ENCODE data around the gene FBLN2.

The FBLN2 gene

DNA sequence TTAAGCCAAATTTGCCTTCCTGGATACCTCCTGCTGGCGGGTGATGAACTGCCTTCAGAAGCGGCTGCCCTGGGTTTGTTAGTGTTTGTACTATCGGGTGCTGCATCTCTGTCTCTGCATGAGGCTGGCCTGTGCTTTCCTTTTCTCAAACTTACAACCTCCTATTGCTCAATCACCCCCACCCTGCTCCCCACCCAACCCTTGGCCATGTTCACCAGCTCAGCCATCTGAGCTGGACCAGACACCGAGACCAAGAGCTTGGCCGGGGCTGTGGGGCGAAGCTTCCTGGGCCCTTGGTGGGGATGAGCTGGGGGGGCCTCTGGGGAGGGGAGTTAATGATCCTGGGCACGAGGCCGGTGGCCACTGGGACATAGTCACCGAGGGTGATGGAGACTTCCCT lies 16.8 kb upstream of the FBLN2 start:
- no peak for DNase-seq (ENCODE audit: low read depth)

DNA sequence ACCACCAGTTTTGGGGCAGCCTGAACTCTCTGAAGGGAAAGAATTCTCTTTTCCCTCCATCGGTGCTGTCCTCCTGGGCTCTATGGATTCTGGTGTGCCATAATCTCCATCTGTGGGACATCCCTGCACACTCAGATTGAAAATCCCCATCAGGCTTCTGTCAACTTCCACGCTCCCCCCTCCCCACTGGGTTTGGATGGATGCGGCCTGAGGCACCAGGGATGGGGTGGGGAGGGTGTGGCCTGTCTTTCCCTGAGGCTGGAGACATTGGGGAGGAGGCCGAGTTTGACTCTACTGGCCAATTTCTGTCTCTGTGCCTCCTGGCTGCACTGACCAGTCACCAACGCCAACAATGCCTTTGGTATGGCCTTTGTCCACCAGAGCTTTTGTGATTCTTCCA lies 16.3 kb upstream of the FBLN2 start:
- DNase-seq (ENCODE audit: low read depth) = no peak

DNA sequence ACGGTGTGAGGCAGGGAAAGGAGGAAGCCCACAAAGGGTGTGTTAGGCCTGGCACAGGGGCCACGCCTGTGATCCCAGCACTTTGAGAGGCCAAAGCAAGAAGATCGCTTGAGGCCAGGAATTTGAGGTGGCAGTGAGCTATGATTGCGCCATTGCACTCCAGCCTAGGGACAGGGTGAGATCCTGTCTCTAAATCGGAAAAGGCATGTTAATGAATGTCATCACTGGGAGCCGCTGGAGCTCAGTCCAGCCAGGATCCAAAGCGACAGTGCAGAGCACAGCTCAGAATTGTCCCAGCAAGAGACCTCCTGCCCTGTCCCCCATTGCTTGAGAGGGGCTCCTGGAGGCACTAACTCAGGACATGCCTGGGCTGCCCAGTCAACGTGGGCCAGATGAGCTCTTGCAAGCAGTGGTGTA lies 15.0 kb upstream of the FBLN2 start:
- DNase-seq (ENCODE audit: low read depth) = no peak

DNA sequence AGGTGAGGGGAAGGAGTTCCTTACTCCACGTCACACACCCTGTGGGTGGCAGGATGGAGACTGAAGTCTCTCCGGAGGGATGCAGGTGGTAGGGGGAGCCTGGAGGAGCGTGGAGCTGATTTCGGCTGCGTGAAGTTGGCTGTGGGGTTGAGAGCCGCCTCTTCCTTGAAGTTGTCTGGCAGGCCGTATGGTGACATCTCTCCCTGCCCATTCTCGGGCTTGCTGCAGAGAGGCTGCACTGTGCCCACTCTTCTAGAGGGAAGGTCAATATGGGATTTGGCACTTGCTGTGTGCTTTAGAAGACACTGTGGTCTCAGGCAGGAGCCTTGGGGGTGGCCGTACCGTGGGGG lies 13.4 kb upstream of the FBLN2 start:
- DNase-seq (ENCODE audit: low read depth) = no peak

DNA sequence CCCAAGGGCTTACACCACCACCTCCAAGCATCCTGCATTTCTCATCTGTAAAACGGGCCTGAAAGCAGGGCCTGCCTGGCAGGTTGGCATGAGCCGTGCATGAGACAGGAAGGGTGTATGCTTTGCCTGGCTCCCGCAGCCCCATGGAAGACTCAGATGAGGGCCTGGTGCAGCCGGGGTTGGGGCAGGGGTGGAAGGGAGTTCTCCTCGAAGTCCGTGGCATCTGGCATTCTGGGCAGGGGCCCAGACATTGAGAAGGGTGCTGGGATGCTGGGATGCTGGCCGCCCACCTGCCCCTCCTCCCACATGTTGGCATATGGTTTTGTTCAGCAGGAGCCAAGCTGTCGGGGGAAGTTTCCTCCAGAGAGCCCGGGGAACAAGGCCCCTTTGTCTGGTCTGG lies 13.0 kb upstream of the FBLN2 start:
- DNase-seq (ENCODE audit: low read depth) = no peak

DNA sequence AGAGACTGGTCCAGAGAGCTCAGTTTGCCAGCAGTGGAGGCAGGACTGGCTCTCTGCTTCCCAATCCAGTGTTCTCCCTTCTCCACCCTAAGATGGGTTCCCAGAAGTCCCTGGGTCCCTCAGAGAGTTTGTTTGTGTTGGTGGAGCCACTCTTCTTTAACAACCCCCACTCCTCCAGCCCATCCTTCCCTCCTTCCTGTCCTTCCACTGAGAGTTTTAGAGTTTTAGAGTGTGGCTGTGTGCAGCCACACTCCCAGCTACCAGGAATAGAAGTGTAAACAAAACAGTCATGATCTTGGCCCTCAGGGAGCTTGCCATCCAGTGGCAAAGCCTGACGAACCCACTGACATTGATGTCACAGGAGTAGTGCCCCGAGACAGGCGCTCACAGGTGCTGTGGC lies 12.5 kb upstream of the FBLN2 start:
- no peak for DNase-seq (ENCODE audit: low read depth)

DNA sequence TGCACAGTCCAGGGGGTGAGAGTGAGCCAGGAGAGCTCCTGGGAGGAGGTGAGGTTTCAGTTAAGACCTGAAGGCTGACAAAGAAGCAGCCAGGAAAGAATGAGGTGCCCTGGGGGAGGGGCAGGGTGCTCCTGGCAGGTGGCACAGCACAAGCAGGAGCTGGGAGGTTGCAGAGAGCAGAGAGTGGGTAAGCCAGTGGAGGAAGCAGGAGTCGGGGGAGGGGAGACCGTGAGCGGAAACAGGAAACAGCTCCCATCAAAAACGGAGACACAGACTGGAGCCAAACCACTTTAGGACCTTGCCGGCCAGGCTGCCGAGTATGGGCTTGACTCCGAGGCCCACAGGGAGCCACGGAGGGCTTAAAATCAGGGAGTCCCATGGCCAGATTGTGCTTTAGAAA lies 12.1 kb upstream of the FBLN2 start:
- no peak for DNase-seq (ENCODE audit: low read depth)

DNA sequence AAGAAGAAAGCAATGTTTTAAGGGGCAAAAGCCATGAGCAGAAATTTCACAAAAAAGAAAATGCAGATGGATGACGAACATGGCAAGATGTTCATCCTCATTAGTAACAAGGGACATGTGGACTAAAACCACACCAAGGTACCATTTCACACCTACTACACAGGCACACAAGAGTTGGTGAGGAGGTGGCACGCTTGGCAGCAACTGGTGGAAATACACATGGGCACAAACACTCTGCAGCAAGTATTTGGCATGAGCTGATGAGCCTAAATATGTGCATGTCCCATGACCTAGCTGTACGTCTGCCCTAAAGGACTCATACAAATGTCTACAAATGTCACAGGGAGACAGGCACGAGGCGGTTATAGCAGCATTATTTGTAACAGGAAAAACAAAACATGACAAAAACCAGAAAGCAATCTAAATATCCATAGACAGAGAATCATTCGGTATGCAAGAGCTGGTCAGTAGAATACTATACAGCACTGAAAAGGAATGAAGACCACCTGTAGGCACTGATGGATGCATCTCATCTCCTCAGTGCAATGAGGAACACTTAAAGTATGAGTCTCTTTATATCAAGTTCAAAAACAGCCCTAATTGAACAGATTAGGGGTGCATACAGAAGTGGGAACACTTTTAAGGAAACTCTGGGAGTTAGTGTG lies 11.5 kb upstream of the FBLN2 start:
- no peak for DNase-seq (ENCODE audit: low read depth)

DNA sequence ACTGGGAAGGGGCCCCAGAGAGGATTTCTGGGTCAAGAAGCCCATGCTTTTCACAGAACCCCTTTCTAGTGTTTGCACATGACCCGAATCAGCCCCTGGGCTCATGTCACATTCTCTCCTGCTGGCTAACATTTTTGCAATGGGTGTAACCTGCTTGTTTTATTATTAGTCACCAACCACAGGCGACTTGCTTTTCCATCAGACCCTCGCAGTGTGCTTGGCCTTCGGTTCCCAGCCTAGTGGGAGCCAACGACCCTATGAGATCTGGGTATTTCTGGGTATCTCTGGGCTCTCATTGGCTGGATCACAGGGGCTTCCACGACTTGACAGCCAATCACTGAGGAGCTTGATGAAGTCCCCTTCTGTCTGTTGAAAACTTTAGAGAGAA lies 11.0 kb upstream of the FBLN2 start:
- DNase-seq (ENCODE audit: low read depth) = peak; percentile 96

DNA sequence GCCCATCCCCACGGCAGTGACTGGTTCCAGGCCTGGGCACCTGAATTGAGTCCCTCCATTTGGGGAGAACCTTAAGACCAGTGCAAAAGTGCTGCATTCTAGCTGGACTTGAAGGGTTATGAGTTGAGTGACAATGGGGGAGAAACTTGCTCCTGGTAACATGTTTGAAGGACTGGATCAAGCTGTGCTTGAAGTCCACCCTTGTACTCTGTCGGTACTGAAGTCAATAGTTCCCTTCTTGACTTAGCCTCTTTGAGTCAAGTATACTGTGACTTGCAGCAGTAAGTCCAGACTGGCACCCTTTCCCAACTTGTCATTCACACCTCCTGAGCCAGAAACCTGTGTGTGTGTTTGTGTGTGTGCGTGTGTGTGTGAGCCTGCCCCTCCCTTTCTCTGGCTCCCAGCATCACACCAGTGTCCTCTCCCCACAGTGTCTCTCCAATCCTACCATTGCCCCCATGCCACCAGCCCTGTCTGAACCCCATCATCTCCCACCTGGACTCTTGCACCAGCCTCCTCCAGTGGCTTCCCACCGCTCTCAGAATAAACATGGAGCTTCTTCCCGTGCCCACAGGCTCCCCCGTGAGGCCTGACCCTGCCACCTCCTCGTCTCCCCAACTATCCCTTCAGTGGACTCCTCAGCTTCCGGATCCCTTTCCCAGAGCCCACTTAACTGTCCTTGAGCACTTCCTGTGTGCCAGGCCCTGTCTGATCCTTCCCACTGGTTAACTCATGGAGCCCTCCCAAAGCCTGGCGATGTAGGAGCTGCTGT lies 10.2 kb upstream of the FBLN2 start:
- no peak for DNase-seq (ENCODE audit: low read depth)

DNA sequence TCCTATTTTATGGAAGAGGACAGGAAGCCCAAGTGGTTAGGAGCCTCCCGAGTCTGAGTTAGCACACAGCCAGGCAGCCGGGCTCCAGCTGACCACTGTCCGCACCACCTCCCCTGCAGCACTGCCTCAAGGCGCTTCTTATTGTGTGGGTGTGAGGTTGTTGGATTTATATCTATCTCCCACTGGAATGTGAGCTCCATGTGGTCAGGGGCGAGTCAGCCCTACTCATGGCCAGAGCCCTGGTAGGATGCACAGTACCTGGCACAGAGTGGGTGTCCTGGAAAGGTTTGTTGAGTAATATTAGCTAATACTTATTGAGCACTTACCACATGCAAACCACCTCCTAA lies 9.7 kb upstream of the FBLN2 start:
- DNase-seq (ENCODE audit: low read depth) = peak; percentile 59

DNA sequence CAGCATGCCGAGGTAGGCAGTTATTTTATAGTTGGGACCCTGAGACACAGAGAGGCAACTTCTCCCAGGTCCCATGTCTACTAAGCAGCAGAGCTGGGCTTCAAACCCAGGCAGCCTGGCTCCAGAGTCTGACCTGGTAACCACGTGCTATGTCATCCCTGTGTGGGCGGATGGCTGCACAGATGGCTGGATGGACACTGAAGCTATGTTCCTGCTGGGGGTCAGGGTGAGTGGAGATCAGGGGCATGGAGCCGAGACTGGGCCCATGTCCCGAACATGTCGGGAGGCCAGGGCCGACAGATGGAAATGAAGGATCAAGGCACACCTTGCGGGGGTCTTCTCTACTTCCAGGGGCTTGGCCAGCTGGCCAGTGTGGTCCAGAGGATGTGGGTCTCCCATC lies 9.3 kb upstream of the FBLN2 start:
- DNase-seq (ENCODE audit: low read depth) = no peak

DNA sequence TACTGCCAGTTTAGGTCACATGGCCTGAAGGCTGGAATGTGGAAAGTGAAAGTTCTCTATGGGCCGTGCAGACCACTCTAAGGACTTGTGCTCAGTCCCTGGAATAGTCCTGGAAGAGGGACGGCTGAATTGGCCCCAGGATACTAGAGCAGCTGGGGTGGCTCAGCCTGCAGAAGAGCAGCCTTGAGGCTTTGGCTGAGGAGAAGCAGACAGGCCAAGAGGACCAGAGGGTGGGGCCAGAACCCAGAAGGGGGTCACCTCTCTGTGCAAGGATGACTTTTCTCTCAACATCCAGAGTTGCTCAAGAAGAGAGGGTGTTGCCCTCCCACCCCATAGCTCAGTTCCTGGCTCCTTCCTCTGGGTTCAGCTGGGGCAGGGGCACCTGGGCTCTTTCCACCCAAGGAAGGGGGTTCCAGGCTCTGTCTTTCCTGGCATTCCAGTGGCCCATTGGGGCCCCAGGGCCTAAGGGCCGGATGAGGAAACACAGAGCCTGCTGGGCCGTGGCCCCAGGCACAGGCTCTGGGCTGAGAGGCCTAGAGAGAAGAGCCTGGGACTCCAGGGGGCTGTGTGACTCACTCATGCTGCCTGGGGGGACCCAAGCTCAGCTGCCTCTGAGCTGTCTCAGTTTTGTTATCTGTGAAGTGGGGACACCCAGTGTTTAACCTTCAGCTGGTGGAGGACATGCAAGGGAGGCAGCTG lies 8.5 kb upstream of the FBLN2 start:
- DNase-seq (ENCODE audit: low read depth) = no peak

DNA sequence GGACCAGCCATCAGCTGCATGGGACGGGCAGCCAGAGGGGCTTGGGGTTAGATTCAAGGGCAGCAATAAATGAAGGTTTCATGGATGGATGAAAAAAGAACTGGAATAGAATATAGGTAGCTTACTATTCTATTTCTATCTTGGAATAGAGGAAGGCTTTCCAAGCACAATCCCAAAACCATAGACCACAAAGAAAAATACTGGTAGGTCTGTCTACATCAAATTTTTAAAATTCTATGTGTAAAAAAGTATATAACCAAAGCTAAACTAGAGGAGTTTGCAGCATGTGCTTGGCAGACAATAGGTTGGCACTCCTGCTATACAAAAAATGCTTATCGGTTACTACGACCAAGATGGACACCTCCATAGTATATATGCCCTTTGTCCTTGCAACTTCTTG lies 7.2 kb upstream of the FBLN2 start:
- no peak for DNase-seq (ENCODE audit: low read depth)

DNA sequence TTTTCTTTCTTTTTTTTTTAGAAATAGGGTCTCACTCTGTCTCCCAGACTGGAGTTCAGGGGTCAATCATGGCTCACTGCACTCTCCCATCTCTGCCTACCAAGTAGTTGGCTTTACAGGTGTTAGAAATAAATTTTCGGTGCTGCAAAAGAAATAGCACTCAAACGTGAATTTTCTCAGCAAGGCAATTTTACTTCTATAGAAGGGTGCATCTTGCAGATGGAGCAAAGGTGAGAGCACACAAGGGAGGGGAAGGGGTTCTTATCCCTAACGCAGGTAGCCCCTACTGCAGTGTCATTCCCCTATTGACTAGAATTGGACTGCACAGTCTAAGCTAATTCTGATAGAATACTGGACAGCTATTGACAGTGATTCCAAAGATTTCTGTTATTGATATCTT lies 6.8 kb upstream of the FBLN2 start:
- DNase-seq (ENCODE audit: low read depth) = no peak

DNA sequence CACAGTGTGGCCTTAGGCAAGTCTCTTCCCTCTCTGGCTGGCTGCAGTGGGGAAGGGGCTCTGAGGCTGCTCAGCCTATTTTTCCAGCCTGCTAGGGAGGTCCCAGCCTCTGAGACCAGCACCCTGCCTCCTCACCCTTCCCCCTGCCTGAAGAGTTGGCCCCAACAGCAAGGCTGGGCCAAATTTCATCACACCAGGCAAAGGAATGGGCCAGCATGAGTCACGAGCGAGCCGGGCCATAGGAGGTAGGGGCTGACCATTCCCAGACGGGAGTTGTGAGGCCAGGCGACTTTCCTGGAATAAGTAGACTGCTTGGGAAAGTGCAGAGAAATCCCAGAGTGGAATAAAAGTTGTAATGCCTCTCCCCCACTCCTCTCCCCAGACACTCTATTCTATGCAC lies 5.7 kb upstream of the FBLN2 start:
- DNase-seq (ENCODE audit: low read depth) = peak; percentile 96

DNA sequence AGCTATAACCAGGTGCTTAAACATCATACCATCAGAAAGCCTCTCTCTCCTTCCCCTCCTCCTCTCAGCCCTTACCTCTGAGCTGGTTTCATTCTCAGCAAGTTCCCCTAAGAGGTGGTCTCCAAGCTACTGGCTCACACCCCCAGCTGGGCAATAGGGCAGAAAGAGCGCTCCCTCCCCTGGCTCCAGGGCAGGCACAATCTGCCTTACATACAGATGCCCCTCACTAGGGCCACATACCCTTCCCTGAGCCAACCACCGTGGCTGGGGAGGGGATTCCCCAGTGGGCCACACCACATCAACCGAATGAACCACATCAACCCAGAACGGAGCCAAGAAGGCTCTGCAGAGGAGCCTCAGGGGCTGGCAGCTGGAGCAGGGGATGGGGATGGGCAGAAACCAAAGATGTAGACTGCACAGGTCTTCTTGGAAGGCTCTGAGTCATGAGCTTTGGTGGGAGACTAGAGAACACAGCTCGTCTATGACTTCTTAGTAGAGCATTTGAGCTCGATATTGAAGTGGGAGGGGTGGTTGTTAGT lies 4.6 kb upstream of the FBLN2 start:
- peak; percentile 81 for DNase-seq (ENCODE audit: low read depth)

DNA sequence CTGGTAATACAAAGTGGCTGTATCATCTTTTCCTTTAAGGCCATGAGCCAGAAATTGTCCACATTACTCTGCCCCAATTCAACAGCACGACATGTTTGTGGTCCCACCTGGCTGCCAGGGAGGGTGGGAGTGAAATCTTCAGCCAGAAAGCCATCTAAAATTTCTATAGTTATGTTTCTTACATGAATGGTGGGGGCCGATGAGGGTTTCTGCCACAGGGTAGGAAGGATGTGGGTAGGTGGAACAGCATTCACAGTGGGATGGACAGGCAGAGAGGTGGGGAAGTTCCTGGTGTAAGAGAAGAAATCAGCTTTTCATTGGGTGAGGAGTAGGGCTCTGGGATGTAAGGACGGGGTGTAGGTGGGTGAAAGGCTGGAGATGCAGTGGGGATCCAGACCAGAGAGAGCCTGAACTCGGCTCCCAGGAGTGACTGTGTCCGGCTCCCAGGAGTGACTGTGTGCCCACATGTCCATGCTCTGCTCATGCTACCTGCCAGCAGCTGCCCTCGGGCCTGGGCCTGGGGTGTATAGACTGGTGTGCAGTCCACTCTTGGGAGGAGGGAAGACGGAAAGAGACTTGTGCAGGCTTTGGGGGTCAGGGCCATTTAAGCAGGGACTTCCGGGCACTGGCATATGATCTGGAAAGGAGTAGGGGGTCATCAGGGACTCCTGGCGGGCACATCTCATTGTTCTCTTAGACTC lies 3.8 kb upstream of the FBLN2 start:
- DNase-seq (ENCODE audit: low read depth) = no peak

DNA sequence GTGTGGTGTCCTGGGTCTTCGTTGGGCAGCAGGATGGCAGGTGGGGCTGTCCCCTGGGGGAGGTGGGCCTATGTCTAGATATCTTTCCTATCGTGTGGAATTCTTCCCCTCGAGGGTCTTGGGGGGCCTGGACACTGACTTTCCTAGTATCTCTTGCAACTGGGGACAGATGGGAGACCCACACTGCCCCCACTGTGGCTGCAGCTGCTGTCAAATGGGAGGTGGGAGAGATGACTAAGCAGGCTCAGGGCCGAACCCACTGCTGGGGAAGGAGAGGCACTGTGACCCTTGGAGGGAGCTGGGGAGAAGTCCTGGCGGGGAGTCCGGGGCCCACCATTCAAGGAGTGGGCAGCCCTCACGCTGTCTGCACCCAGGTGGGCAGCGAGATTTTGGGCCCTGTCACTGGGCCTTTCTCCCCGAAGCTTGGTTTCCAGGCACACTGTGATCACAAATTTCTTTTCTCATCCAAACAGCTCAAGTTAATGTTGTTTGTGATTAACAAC lies 2.9 kb upstream of the FBLN2 start:
- no peak for DNase-seq (ENCODE audit: low read depth)

DNA sequence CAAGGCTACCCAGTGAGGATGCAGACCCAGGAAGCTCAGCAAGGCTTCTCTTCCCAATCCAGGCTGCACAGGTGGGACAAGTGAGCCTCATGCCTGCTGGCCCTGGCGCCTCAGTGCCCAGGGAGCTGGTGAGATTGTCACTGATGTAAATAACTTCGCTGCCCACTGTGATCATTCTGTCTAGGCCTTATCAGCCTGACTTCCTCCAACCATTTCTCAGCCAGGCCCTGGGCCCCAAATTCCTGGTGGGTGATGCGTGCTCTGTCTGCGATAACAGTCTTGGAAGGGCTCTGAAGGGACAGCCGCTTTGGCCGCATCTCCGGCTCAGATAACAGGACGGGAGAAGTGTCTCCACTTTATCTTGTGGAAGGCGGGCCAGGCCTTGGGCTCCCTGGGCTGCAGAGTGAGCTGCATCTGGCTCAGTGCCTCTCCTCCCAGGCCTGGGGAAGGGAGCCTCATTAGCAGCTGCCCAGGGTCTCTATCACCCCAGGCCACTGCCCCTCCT lies 2.2 kb upstream of the FBLN2 start:
- no peak for DNase-seq (ENCODE audit: low read depth)

DNA sequence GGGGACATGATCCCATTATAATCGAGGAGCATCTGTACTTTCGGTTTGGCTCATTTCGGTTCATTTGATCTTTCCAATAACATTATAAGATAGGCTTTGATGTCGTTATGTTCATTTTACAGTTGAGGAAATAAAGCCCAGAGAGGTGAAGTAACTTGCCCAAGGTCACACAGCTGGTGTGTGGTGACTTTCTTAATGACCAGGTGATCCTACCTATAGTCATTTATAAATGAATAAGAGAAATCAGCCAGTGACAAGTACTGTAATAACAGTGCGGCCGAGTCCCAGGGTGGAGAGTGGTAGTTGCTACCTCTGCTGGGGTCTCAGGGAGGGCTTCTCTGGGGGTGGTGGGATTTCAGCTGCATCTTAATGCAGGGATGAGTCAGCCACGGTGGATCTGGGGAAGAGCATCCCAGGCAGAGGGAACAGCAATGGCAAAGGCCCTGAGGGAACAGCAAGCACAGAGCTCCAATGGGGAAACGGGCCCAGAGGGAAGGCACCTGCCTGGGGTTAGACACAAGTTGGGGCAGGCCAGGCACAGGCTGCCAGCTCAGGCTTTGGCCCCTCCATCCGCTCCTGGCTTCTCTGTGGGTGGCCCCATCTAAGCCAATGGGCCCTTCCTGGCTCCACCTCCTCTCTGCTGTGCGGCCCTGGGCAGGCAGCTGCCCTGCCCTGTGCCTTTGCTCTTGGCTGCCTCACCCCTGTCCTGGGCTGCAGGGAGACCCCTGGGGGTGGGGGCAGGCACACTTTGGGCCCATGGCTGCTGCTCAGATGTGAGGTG lies 1.1 kb upstream of the FBLN2 start:
- no peak for DNase-seq (ENCODE audit: low read depth)

Data from GM04504 (cell line).